HepG2 (cell line): Measurements from ENCODE around the gene DSG2. TPM values are rescaled to one million over a fixed set of nuclear protein-coding genes. Genes with fewer than 3 reads are reported as not detected.

ENCODE experiments used
- ARID5B ChIP-seq: IDR thresholded peaks from 2 replicates; pipeline ENCODE4 v1.4.0; 2020; ENCODE audit warnings: mild to moderate bottlenecking, missing genetic modification reagents
- BCL6 ChIP-seq: IDR thresholded peaks from 2 replicates; pipeline ENCODE4 v1.6.1; 2016; ENCODE audit warnings: missing genetic modification reagents, missing compliant biosample characterization
- DPF2 ChIP-seq: sonication (generic); formaldehyde crosslinking; IDR thresholded peaks from 2 replicates; pipeline ENCODE4 v1.4.0; 2020; ENCODE audit warnings: mild to moderate bottlenecking, low read depth, missing genetic modification reagents, borderline replicate concordance
- FOSL2 ChIP-seq: sonication (generic); formaldehyde crosslinking; IDR thresholded peaks from 2 replicates; pipeline ENCODE4 v1.4.0; 2020; ENCODE audit warnings: missing genetic modification reagents
- FOXO1 ChIP-seq: sonication (generic); formaldehyde crosslinking; IDR thresholded peaks from 2 replicates; pipeline ENCODE4 v1.4.0; 2020; ENCODE audit warnings: missing genetic modification reagents
- HMG20A ChIP-seq: IDR thresholded peaks from 2 replicates; pipeline ENCODE4 v1.6.1; 2016; ENCODE audit warnings: borderline replicate concordance
- NCOA2 ChIP-seq: sonication (generic); formaldehyde crosslinking; IDR thresholded peaks from 2 replicates; pipeline ENCODE4 v1.8.0; 2022; ENCODE audit warnings: inconsistent platforms
- NR2F6 ChIP-seq, 2 experiments: IDR thresholded peaks; 2 replicates each; pipeline ENCODE4 v1.6.1; 2016; ENCODE audit warnings: antibody characterized with exemption in 1 of 2, mild to moderate bottlenecking in 1 of 2
- SIX1 ChIP-seq: sonication (generic); formaldehyde crosslinking; IDR thresholded peaks from 2 replicates; pipeline ENCODE4 v1.4.0; 2020; ENCODE audit warnings: missing genetic modification reagents, borderline replicate concordance
- TBX2 ChIP-seq: sonication (generic); formaldehyde crosslinking; IDR thresholded peaks from 2 replicates; pipeline ENCODE4 v1.5.0; 2020; ENCODE audit warnings: missing genetic modification reagents, mild to moderate bottlenecking, borderline replicate concordance
- ZBTB26 ChIP-seq: IDR thresholded peaks from 2 replicates; pipeline ENCODE4 v1.6.1; 2016; ENCODE audit warnings: missing compliant biosample characterization, missing genetic modification reagents, borderline replicate concordance
- ZBTB3 ChIP-seq: sonication (generic); formaldehyde crosslinking; IDR thresholded peaks from 2 replicates; pipeline ENCODE4 v1.4.0; 2020; ENCODE audit warnings: low read depth, mild to moderate bottlenecking, moderate library complexity, missing genetic modification reagents, borderline replicate concordance
- ZBTB7B ChIP-seq: sonication (generic); formaldehyde crosslinking; IDR thresholded peaks from 2 replicates; pipeline ENCODE4 v1.4.0; 2020; ENCODE audit warnings: missing genetic modification reagents
- ZNF160 ChIP-seq: sonication (generic); formaldehyde crosslinking; IDR thresholded peaks from 2 replicates; pipeline ENCODE4 v1.8.0; 2022; ENCODE audit warnings: mild to moderate bottlenecking, inconsistent platforms, missing genetic modification reagents
- ZNF264 ChIP-seq: sonication (generic); formaldehyde crosslinking; IDR thresholded peaks from 2 replicates; pipeline ENCODE4 v1.4.0; 2020; ENCODE audit warnings: missing genetic modification reagents
- ZNF318 ChIP-seq: sonication (generic); formaldehyde crosslinking; IDR thresholded peaks from 2 replicates; pipeline ENCODE4 v1.4.0; 2020; ENCODE audit warnings: mild to moderate bottlenecking, missing genetic modification reagents
- ZNF720 ChIP-seq: sonication (generic); formaldehyde crosslinking; IDR thresholded peaks from 2 replicates; pipeline ENCODE4 v1.4.0; 2020; ENCODE audit warnings: missing genetic modification reagents
- ZSCAN25 ChIP-seq: sonication (generic); formaldehyde crosslinking; IDR thresholded peaks from 2 replicates; pipeline ENCODE4 v1.8.0; 2022; ENCODE audit warnings: mild to moderate bottlenecking, missing genetic modification reagents
- polyA plus RNA-seq, 8 experiments: library from polyadenylated mRNA; depleted of rRNA in 3 of 8; stranded (reverse) in 7 of 8; unstranded in 1 of 8; fragments of >200 nt; fragmentation: Illumina TruSeq in 4 of 8; extraction: Trizol in 4 of 8; gene quantifications; 2 replicates each; pipeline versions ENCODE4 v1.2.1 to v1.2.3, GENCODE V29; 2011 to 2016; ENCODE audit warnings: low read depth in 4 of 8, missing spikeins in 1 of 8, mixed read lengths in 1 of 8; ENCODE audit not compliant: insufficient read depth in 1 of 8
- total RNA-seq, 5 experiments: library from RNA; depleted of rRNA; stranded (reverse); fragments of >200 nt; fragmentation: Illumina TruSeq; extraction: Trizol; gene quantifications; 2 replicates each; pipeline ENCODE4 v1.2.3, GENCODE V29; 2016; ENCODE audit warnings: low read depth in 1 of 5

Gene DSG2
- total and polyA plus RNA-seq, 2 of the 13 experiments (the other 11 are each of a cell fraction or from before 2014, with no cell fraction given), result 23.3 to 66.7 TPM

- TF ChIP-seq ZNF318 (CRISPR knock-in tag), result no peak
- TF ChIP-seq NCOA2 (CRISPR knock-in tag), result peak; percentile 92
- TF ChIP-seq ZBTB26 (CRISPR knock-in tag), result no peak
- no peak for TF ChIP-seq ZNF160 (CRISPR knock-in tag)
- TF ChIP-seq ZNF720, result no peak
- 0 out of 2 replicates have a peak, but pooled peaks have one; percentile 43 for TF ChIP-seq ZBTB3 (CRISPR knock-in tag)
- TF ChIP-seq ZNF264 (CRISPR knock-in tag), result 0 out of 2 replicates have a peak, but pooled peaks have one; percentile 24
- TF ChIP-seq HMG20A, result peak; percentile 56
- TF ChIP-seq DPF2, result peak; percentile 73
- peak; percentile 26; the same call in 1 of the 2 replicates for TF ChIP-seq TBX2 (CRISPR knock-in tag)
- TF ChIP-seq FOXO1 (CRISPR knock-in tag), result peak; percentile 54
- peak; percentile 83 for TF ChIP-seq ARID5B (CRISPR knock-in tag)
- TF ChIP-seq ZBTB7B (CRISPR knock-in tag), result peak; percentile 39; the same call in 1 of the 2 replicates
- peak; percentile 62 for TF ChIP-seq FOSL2 (CRISPR knock-in tag)
- TF ChIP-seq ZSCAN25, result no peak
- TF ChIP-seq SIX1 (CRISPR knock-in tag), result peak; percentile 60; the same call in 1 of the 2 replicates
- TF ChIP-seq NR2F6 (IDR thresholded peaks at IDR 0.05), result peak; percentile 94
- TF ChIP-seq NR2F6 (CRISPR knock-in tag; IDR thresholded peaks at IDR 0.05), result peak; percentile 91
- TF ChIP-seq BCL6, result peak; percentile 92
Observed at GRCh38 chr18:31587529-31587928, 89.6 kb downstream of the DSG2 start (continued).
